ENCODE data around the gene SLC2A2.

SLC2A2 gene

DNA sequence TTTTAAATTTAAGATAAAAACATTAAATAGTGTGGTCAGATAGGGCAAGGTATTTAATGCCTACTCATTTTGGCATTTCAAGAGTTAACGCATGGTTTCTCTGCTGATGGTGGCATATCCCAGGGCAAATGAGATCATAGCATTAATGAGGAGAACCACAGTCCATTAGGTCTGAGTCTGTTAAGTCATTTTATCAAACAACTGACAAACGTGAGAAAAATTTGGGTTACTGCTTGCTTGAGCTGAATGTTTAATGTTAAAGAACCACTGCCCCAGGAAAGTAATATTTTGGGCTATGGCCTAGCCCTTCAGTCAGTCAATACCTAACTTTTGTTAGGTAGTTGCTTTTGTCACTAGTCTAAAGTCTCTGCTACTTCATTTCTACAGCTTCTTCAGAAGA is 37.9 kb upstream of the SLC2A2 start:
- TF ChIP-seq SIN3A (IDR thresholded peaks at IDR 0.05; ENCODE audit: borderline replicate concordance, insufficient read depth, low read length) (no peak), POLR2AphosphoS5 (IDR thresholded peaks at IDR 0.05; ENCODE audit: low read depth, low read length) (no peak), TAF1 (IDR thresholded peaks at IDR 0.05; ENCODE audit: borderline replicate concordance, insufficient read depth, low read length) (no peak), FOXP2 (optimal IDR thresholded peaks at IDR 0.05; ENCODE audit: borderline replicate concordance, extremely low read depth, extremely low read length, insufficient read depth) (no peak)
- TF ChIP-seq, protein P1, sequence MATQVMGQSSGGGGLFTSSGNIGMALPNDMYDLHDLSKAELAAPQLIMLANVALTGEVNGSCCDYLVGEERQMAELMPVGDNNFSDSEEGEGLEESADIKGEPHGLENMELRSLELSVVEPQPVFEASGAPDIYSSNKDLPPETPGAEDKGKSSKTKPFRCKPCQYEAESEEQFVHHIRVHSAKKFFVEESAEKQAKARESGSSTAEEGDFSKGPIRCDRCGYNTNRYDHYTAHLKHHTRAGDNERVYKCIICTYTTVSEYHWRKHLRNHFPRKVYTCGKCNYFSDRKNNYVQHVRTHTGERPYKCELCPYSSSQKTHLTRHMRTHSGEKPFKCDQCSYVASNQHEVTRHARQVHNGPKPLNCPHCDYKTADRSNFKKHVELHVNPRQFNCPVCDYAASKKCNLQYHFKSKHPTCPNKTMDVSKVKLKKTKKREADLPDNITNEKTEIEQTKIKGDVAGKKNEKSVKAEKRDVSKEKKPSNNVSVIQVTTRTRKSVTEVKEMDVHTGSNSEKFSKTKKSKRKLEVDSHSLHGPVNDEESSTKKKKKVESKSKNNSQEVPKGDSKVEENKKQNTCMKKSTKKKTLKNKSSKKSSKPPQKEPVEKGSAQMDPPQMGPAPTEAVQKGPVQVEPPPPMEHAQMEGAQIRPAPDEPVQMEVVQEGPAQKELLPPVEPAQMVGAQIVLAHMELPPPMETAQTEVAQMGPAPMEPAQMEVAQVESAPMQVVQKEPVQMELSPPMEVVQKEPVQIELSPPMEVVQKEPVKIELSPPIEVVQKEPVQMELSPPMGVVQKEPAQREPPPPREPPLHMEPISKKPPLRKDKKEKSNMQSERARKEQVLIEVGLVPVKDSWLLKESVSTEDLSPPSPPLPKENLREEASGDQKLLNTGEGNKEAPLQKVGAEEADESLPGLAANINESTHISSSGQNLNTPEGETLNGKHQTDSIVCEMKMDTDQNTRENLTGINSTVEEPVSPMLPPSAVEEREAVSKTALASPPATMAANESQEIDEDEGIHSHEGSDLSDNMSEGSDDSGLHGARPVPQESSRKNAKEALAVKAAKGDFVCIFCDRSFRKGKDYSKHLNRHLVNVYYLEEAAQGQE (IDR thresholded peaks at IDR 0.05; ENCODE audit: insufficient read depth in 1 of 2, low read depth in 2 of 2, low read length in 2 of 2) = no peak

DNA sequence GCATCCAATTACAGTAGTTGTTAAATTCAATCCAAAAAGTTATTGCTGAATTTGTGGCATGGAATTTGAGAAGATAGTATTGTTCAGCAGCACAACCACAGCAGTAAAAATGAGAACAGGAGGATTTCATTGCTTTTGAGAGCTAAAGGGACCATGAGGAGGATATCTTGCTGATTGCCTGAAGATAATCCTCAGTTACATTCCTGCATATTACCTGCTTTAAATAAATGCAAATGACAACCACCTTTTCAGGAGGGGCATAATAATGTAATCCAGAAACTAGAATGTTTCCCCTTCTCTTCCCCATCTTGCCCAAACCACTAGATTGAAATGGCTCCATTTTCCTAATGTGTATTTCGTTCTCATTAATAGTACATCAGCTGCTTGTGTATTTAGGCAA is 35.2 kb upstream of the SLC2A2 start:
- TF ChIP-seq, protein P1 (IDR thresholded peaks at IDR 0.05; ENCODE audit: insufficient read depth in 1 of 2, low read depth in 2 of 2, low read length in 2 of 2) = no peak
- TF ChIP-seq FOXP2 (optimal IDR thresholded peaks at IDR 0.05; ENCODE audit: borderline replicate concordance, extremely low read depth, extremely low read length, insufficient read depth) (no peak), TAF1 (IDR thresholded peaks at IDR 0.05; ENCODE audit: borderline replicate concordance, insufficient read depth, low read length) (no peak), SIN3A (IDR thresholded peaks at IDR 0.05; ENCODE audit: borderline replicate concordance, insufficient read depth, low read length) (no peak), POLR2AphosphoS5 (IDR thresholded peaks at IDR 0.05; ENCODE audit: low read depth, low read length) (no peak)

DNA sequence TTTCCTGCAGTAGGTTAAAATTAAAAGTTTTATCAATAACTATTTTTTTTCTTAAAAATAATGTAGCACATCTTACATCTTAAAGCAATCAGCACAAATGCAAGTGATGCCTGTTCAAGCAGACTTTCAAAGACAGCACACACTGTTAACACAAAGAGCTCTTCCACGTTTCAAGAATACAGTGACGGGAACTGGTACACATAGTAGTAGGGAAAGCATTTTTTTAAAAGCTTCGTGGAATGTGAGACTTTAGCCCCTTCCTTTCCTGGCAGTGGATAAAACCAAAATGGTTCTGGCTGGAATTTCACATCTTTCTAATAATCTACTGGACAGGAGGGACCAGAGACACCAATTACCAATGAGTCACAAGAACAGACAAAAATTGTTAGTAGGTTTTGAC is 33.5 kb upstream of the SLC2A2 start:
- TF ChIP-seq POLR2AphosphoS5 (IDR thresholded peaks at IDR 0.05; ENCODE audit: low read depth, low read length) (no peak), SIN3A (IDR thresholded peaks at IDR 0.05; ENCODE audit: borderline replicate concordance, insufficient read depth, low read length) (no peak), FOXP2 (optimal IDR thresholded peaks at IDR 0.05; ENCODE audit: borderline replicate concordance, extremely low read depth, extremely low read length, insufficient read depth) (no peak), TAF1 (IDR thresholded peaks at IDR 0.05; ENCODE audit: borderline replicate concordance, insufficient read depth, low read length) (no peak)
- TF ChIP-seq, protein P1 (IDR thresholded peaks at IDR 0.05; ENCODE audit: insufficient read depth in 1 of 2, low read depth in 2 of 2, low read length in 2 of 2) = no peak

DNA sequence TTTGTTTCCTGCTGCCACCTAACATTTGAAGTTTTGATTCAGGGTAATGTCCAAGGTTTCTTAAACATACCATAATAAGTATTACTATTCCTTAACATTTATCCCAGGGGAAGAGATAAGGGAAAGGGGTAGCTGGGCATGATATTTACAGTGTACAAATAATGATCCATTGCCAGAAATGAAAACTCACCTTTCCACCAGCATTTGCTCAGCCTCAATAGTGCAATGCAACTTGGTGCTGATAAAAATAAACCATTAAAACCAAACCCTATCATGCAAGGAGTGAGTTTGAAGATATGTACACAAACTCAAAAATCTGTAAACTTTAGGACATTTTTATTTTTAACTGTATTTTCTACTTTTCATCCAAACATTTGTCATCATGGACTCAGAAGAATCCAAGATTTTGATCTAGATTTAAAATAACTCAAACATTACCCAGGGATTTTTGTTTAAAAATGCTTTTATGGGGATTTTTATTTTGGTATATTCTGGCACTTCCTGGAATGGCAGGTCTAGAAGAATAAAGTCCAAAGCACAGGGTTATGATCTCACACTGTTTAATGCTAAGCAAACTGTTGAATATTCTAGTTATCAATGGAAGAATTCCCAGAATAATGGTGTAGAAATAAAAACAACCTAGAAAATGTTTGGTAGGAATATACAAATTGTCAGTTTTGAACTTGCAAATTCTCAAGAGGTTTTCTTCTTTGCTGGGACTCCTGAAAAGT is 32.5 kb upstream of the SLC2A2 start:
- TF ChIP-seq POLR2AphosphoS5 (IDR thresholded peaks at IDR 0.05; ENCODE audit: low read depth, low read length) (no peak), FOXP2 (optimal IDR thresholded peaks at IDR 0.05; ENCODE audit: borderline replicate concordance, extremely low read depth, extremely low read length, insufficient read depth) (no peak), TAF1 (IDR thresholded peaks at IDR 0.05; ENCODE audit: borderline replicate concordance, insufficient read depth, low read length) (no peak), SIN3A (IDR thresholded peaks at IDR 0.05; ENCODE audit: borderline replicate concordance, insufficient read depth, low read length) (no peak)
- TF ChIP-seq, protein P1 (IDR thresholded peaks at IDR 0.05; ENCODE audit: insufficient read depth in 1 of 2, low read depth in 2 of 2, low read length in 2 of 2) = no peak

All from PFSK-1 (cell line).